Heart left ventricle (tissue), 16 donors: ENCODE results near the gene RBM38. TPM values are rescaled to one million over a fixed set of nuclear protein-coding genes. Genes with fewer than 3 reads are reported as not detected.
A peak's percentile ranks its signal among the peaks of the same experiment; 100 is the strongest.

Source experiments
- ATAC-seq, 4 donors: fragments of 200-7000 bp; cut with Tn5 transposase; one replicate each; pipeline ENCODE4 v1.9.1; 2020 to 2022; ENCODE audit warnings: moderate library complexity in 4 of 4, mild to moderate bottlenecking in 3 of 4, moderate number of reproducible peaks in 1 of 4
- DNase-seq, 5 donors: peaks; one replicate each; pipeline ENCODE4 v3.0.0-alpha.2; 2020
- H3K27ac ChIP-seq, 12 donors: fragments of 200-600 bp; sonication (generic) in 4 of 12; one replicate each; pipeline versions ENCODE4 v1.5.0 to v1.8.0; 2016 to 2022; ENCODE audit warnings: mild to moderate bottlenecking in 2 of 12
- H3K27me3 ChIP-seq, 9 donors: fragments of 200-600 bp; sonication (generic) in 2 of 9; one replicate each; pipeline versions ENCODE4 v1.5.1 to v1.8.0; 2016 to 2022; ENCODE audit warnings: mild to moderate bottlenecking in 3 of 9
- H3K36me3 ChIP-seq, 9 donors: fragments of 200-600 bp; sonication (generic) in 2 of 9; one replicate each; pipeline versions ENCODE4 v1.5.0 to v1.8.0; 2018 to 2022; ENCODE audit warnings: mild to moderate bottlenecking in 2 of 9
- H3K4me1 ChIP-seq, 12 donors: fragments of 200-600 bp; sonication (generic) in 4 of 12; one replicate each; pipeline versions ENCODE4 v1.5.0 to v1.8.0; 2016 to 2022; ENCODE audit warnings: mild to moderate bottlenecking in 3 of 12
- H3K4me3 ChIP-seq, 12 donors: fragments of 200-600 bp; sonication (generic) in 4 of 12; one replicate each; pipeline versions ENCODE4 v1.5.0 to v1.8.0; 2017 to 2022; ENCODE audit warnings: mild to moderate bottlenecking in 9 of 12, moderate library complexity in 4 of 12
- H3K9me3 ChIP-seq, 12 donors: fragments of 200-600 bp; sonication (generic) in 4 of 12; one replicate each; pipeline versions ENCODE4 v1.5.0 to v1.8.0; 2016 to 2022; ENCODE audit warnings: mild to moderate bottlenecking in 1 of 12
- POLR2A ChIP-seq, 2 donors: fragments of 450-650 bp; IDR thresholded peaks; one replicate each; pipeline ENCODE4 v1.6.1; 2017; ENCODE audit warnings: antibody characterized with exemption in 2 of 2, mild to moderate bottlenecking in 2 of 2, moderate library complexity in 2 of 2
- WGBS, 4 donors: extraction: QIAGEN DNeasy Blood & Tissue Kit in 2 of 4; methylation state at CpG; one replicate each; pipeline versions ENCODE4 v1.1.5 to v1.1.7; 2013 to 2018; 5-methylcytosine and 5-hydroxymethylcytosine counted together
- intact Hi-C, 10 donors: fragments of 100-400 bp; cut with DNase I; formaldehyde crosslinking; loops; one replicate each; pipeline versions ENCODE4 v1.11.1 to v1.14.2; 2022
- polyA plus RNA-seq, 2 donors: library from polyadenylated mRNA; stranded (reverse); fragments of 200-250 nt; gene quantifications; one replicate each; pipeline ENCODE4 v1.2.3, GENCODE V29; 2013
- total RNA-seq, 9 donors: library from RNA; depleted of rRNA in 2 of 9; stranded (reverse); fragments of >200 nt in 2 of 9; fragmentation: NEBNext Ultra II Directional in 3 of 9; extraction: Animal tissue kit (Norgen Biotek cat#: 25700) in 3 of 9; gene quantifications; one replicate each; pipeline versions ENCODE4 v1.1.0 to v1.2.4, GENCODE V29; 2016 to 2023
- TF ChIP-seq, protein P1 (sequence below), 12 donors: fragments of 200-600 bp; sonication (generic) in 4 of 12; IDR thresholded peaks; one replicate each; pipeline versions ENCODE4 v1.5.0 to v1.8.0; 2018 to 2022; ENCODE audit warnings: antibody characterized with exemption in 12 of 12, mild to moderate bottlenecking in 5 of 12
- donor health status: ischemic (EF 13 %, LVEDD 7.1; RV severe dilation, severe dysfunction).
- donor health status: healthy with polysubstance abuse.
- donor health status: DM: no; HTN: yes; CAD: no.
- donor health status: DM: no; HTN: no; CAD: no.
- donor health status: ischemic (EF 25% LVEDD 6.9; RV normal size, moderate dysfunction).
- donor health status: ischemic (EF 25% LVEDD 5.7; RV mildly dilated, moderate dysfunction).
- donor health status: healthy.
- donor health status: DM: yes; HTN: yes; CAD: no.
- donor health status: ischemic (EF 35%, LVEDD 5.7; RV mildly dilated, moderate dysfunction).
- donor health status: nonischemic (EF 11% LVEDD 7.7; RV severe dilation, severe dysfunction).
- donor health status: DM: yes; HTN: yes; CAD: no.
- donor health status: PGD.
- donor health status: ischemic (EF 29% LVEDD 5.4; RV normal size, mild dysfunction).
- donor health status: nonischemic (EF 23%, LVEDD 6.1; RV moderate dilation, normal function).

RBM38 gene
- total and polyA plus RNA-seq, 11 donors, result 45.6 to 112 (median 68.5) TPM

DNA sequence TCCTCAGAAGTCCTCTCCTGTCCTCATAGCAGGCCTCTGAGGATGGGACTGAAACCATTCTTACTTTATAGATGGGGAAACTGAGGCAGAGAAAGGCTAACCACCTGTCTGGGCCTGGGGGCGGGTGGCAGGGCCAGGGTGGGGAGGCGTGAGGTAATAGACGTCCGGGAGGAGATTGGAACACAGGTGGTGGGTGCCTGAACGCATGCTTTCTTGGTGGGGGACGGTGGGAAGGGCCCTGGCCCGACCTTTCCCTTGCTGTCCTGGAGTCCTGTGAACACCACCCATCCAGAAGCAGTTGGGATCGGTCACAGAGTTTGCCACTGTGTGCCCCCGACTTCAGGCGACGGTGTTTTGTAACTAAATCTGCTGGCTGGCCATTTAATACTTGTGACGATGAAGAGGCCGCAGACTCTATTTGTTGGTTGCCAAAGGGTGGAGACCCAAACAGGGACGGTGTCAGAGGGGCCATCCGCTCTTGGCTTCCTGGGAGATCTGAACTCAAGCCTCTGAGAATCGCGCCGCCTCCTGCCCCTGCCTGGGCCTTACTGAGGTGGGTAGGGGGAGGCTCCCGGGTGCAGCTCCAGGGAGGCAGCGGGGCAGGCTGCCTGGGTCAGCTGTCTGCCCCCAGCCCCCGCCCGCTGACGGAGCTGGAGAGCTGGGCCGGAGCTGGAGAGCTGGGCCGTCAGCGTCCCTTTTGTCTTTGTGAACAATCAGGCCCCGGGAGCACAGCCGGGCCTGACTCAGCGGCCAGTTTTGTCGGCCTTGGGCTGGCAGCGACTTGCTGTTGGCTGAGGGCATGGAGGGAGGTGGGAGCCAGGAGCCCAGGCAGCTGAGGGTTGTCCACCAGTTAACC lies 4.1 kb downstream of the RBM38 start:
- Histone ChIP-seq H3K36me3 (peaks cover 0 to 52% (median 14%) of the 10 kb centered on the region in 9 donors), H3K9me3 (no peaks in the 10 kb centered on the region), H3K27me3 (no peaks in the 10 kb centered on the region), H3K4me1 (peaks cover 26 to 96% (median 83%) of the 10 kb centered on the region in 12 donors), H3K4me3 (peak overlapping the region in 7 of 12 donors; percentile 6 to 30 (median 27)), H3K27ac (peak overlapping the region; percentile 72 to 97 (median 90))
- TF ChIP-seq, protein P1, sequence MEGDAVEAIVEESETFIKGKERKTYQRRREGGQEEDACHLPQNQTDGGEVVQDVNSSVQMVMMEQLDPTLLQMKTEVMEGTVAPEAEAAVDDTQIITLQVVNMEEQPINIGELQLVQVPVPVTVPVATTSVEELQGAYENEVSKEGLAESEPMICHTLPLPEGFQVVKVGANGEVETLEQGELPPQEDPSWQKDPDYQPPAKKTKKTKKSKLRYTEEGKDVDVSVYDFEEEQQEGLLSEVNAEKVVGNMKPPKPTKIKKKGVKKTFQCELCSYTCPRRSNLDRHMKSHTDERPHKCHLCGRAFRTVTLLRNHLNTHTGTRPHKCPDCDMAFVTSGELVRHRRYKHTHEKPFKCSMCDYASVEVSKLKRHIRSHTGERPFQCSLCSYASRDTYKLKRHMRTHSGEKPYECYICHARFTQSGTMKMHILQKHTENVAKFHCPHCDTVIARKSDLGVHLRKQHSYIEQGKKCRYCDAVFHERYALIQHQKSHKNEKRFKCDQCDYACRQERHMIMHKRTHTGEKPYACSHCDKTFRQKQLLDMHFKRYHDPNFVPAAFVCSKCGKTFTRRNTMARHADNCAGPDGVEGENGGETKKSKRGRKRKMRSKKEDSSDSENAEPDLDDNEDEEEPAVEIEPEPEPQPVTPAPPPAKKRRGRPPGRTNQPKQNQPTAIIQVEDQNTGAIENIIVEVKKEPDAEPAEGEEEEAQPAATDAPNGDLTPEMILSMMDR (IDR thresholded peaks at IDR 0.05), result no peak
- peak in 1 of 2 donors; percentile 32 for TF ChIP-seq POLR2A (IDR thresholded peaks at IDR 0.05)
- peak; percentile 56 to 72 (median 60) for ATAC-seq
- peak; percentile 84 to 90 (median 86) for DNase-seq
- 34 to 44% (median 38%) methylated on average over 27 to 31 of the region's 31 CpGs for WGBS, 4 donors
- intact Hi-C loops, result loop anchor here in 7 of 10 donors (2.0 to 10.0 kb wide), 6 partner anchors 37 to 319 kb away; partner anchors contain the start of gene PMEPA1 (in 1 of the 7)

DNA sequence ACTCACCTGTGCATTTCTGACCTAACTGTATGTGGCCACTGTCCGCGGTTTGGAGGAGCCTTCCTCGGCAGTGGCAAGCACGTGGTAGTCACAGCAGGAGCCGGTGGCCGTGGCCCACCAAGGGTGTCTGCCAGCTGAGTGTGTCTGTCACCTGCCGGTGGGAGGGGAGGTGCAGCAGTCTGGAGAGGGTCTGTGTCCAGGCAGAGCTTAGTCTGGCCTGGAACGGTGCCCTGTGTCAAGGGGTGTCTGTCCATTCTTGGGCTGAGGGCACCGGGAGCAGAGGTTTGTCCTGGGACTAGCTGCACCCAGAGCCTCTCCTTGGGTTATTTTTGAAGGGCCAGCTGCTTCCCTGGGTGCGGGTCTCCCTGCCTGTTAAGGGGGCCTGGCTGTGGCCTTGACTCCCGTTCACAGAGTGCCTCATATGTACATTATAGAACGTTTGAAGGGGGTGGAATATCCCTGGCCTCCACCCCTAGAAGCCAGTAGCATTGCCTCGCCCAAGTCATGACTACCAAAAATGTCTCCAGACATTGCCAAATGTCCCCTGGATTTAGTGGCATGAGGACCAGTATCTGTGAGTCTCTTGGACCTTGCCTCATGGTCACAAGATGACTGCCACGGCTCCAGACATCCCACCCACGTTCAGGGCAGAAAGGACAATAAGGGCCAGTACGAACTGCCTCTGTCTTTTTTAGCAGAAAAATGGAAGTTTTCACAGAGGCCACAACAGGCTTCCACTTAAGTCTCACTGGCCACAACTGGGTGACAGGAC lies 5.2 kb downstream of the RBM38 start:
- H3K27me3 ChIP-seq, result no peaks in the 10 kb centered on the region
- TF ChIP-seq POLR2A (IDR thresholded peaks at IDR 0.05), result no peak
- TF ChIP-seq, protein P1 (IDR thresholded peaks at IDR 0.05), result no peak
- H3K9me3 ChIP-seq, result no peaks in the 10 kb centered on the region
- WGBS, 4 donors, result 69 to 72% (median 71%) methylated on average over 12 to 16 of the region's 16 CpGs
- H3K36me3 ChIP-seq, result peaks cover 0 to 62% (median 19%) of the 10 kb centered on the region in 9 donors
- intact Hi-C loops, result loop anchor here in 6 of 10 donors (5.0 to 10.0 kb wide), 4 partner anchors 36 to 318 kb away; partner anchors contain the start of gene PMEPA1 (in 1 of the 6)
- peak in 2 of 5 donors; percentile 31 to 33 for DNase-seq
- peak overlapping the region; percentile 72 to 97 (median 90) for H3K27ac ChIP-seq
- H3K4me1 ChIP-seq, result peaks cover 26 to 99% (median 85%) of the 10 kb centered on the region in 12 donors
- H3K4me3 ChIP-seq, result peak overlapping the region in 5 of 12 donors; percentile 1 to 30 (median 29)
- no peak for ATAC-seq

DNA sequence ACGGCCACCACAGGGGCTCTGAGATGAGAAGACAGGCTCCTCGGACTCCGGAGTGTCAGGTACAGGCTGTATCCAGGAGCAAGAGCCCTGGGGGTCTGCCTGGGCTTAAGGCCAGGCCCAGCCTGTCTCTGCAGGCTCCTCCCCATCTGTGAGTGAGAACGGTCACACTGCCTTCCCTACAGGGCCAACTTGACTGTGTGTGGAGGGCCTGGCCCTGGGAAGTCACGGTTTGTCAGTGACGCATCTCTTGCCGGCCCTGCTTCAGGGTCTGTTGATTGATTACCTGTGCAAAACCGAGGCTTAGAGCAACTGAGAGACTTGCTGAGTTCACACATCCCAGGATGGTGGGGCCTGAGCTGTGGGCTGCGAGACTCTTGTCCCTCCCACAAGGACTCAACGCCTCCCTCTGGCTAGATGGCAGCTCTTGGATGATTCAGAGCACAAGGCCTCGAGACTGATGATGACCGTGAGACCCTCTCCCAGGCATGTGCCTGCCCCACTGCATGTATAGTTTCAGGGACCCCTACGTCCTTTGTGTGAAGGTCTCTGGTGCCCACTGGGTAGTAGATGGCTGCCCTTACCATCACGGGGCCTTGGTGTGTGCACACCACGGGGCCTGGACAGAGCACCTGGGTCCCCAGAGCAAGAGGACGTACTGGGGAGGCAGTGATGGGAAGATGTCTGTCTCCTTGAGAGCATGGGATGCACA lies 5.9 kb downstream of the RBM38 start:
- no peak for TF ChIP-seq POLR2A (IDR thresholded peaks at IDR 0.05)
- TF ChIP-seq, protein P1 (IDR thresholded peaks at IDR 0.05), result no peak
- Histone ChIP-seq H3K4me3 (no peak overlapping the region), H3K4me1 (peaks cover 26 to 98% (median 84%) of the 10 kb centered on the region in 12 donors), H3K9me3 (no peaks in the 10 kb centered on the region), H3K27ac (peak overlapping the region in 6 of 12 donors; percentile 21 to 97 (median 85)), H3K36me3 (peaks cover 0 to 70% (median 20%) of the 10 kb centered on the region in 9 donors), H3K27me3 (no peaks in the 10 kb centered on the region)
- peak in 3 of 5 donors; percentile 13 to 56 (median 22) for DNase-seq
- ATAC-seq, result no peak
- 79 to 81% (median 79%) methylated on average over 12 to 16 of the region's 16 CpGs; no CpG with 5 or more reads in 1 of the 4 donors for WGBS, 4 donors
- intact Hi-C loops, result loop anchor here in 6 of 10 donors (5.0 to 10.0 kb wide), 4 partner anchors 35 to 318 kb away; partner anchors contain the start of gene PMEPA1 (in 1 of the 6)
